AG09309 (cell line): ENCODE measurements around the gene CTXND1.

ENCODE experiments used
- DNase-seq: peaks from one replicate; pipeline ENCODE4 v3.0.0-alpha.2; 2010; ENCODE audit warnings: low read depth
- H3K4me3 ChIP-seq: 2 replicates; pipeline ENCODE4 v1.5.1; 2011; ENCODE audit warnings: mild to moderate bottlenecking, low read depth, low read length, moderate library complexity; ENCODE audit not compliant: control insufficient read depth
- CTCF ChIP-seq: IDR thresholded peaks from 2 replicates; pipeline ENCODE4 v1.5.1; 2011; ENCODE audit warnings: mild to moderate bottlenecking, low read depth, low read length, inconsistent platforms; ENCODE audit not compliant: insufficient read depth, control insufficient read depth; ENCODE audit errors: missing control alignments

The CTXND1 gene

GRCh38 chr15:80272987-80273386 lies 21.0 kb upstream of the CTXND1 start:
- TF ChIP-seq CTCF = no peak
- no peak overlapping the region for H3K4me3 ChIP-seq
- DNase-seq = no peak

GRCh38 chr15:80270472-80270871 lies 18.5 kb upstream of the CTXND1 start:
- DNase-seq = no peak
- TF ChIP-seq CTCF = no peak

GRCh38 chr15:80268101-80268500 lies 16.1 kb upstream of the CTXND1 start:
- H3K4me3 ChIP-seq = no peak overlapping the region
- no peak for TF ChIP-seq CTCF
- DNase-seq = no peak

More at GRCh38 chr15:80270472-80270871, 18.5 kb upstream of the CTXND1 start:
- H3K4me3 ChIP-seq = no peak overlapping the region

- no peak for TF ChIP-seq CTCF
- H3K4me3 ChIP-seq = no peak overlapping the region
- no peak for DNase-seq
These were observed 15.6 kb upstream of the CTXND1 start for GRCh38 chr15:80267658-80268057.

- DNase-seq = no peak
- H3K4me3 ChIP-seq = no peak overlapping the region
- no peak for TF ChIP-seq CTCF
These were observed 14.7 kb upstream of the CTXND1 start for GRCh38 chr15:80266745-80267144.

GRCh38 chr15:80266113-80266512 lies 14.1 kb upstream of the CTXND1 start:
- TF ChIP-seq CTCF = no peak
- DNase-seq = no peak
- H3K4me3 ChIP-seq = no peak overlapping the region

- H3K4me3 ChIP-seq = no peak overlapping the region
- DNase-seq = no peak
- TF ChIP-seq CTCF = no peak
These were observed 13.0 kb upstream of the CTXND1 start for GRCh38 chr15:80265021-80265420.
